ENCODE results near the gene SLC22A4.
A peak's percentile ranks its signal among the peaks of the same experiment; 100 is the strongest.

Gene SLC22A4

GRCh38 chr5:132384506-132385050 is 90.4 kb downstream of the SLC22A4 start:
- WGBS, 2 experiments (ENCODE audit: insufficient coverage in 2 of 2): 78 to 90% methylated on average over 4 of the region's 4 CpGs
- Histone ChIP-seq H3K4me3 (ENCODE audit: extremely low read depth, insufficient read depth, low read length, poor library complexity, severe bottlenecking) (no peak overlapping the region), H3K9me3 (ENCODE audit: control insufficient read depth, low read length) (no peaks in the 10 kb centered on the region)

GRCh38 chr5:132385326-132386105 is 91.3 kb downstream of the SLC22A4 start:
- no peaks in the 10 kb centered on the region for H3K36me3 ChIP-seq (ENCODE audit: control insufficient read depth, insufficient read depth, low read length)
- H3K4me3 ChIP-seq (ENCODE audit: extremely low read depth, insufficient read depth, low read length, poor library complexity, severe bottlenecking): no peak overlapping the region
- no peaks in the 10 kb centered on the region for H3K9me3 ChIP-seq (ENCODE audit: control insufficient read depth, low read length)
- H3K4me1 ChIP-seq (ENCODE audit: control insufficient read depth, insufficient read depth, low read length, poor library complexity, severe bottlenecking): peaks cover 32% of the 10 kb centered on the region
- WGBS, 2 experiments (ENCODE audit: insufficient coverage in 2 of 2): 71 to 82% methylated on average over 9 of the region's 9 CpGs
- no peak overlapping the region for H3K27ac ChIP-seq (ENCODE audit: low read depth, low read length, severe bottlenecking)

More at GRCh38 chr5:132384506-132385050, 90.4 kb downstream of the SLC22A4 start:
- peaks cover 24% of the 10 kb centered on the region for H3K4me1 ChIP-seq (ENCODE audit: control insufficient read depth, insufficient read depth, low read length, poor library complexity, severe bottlenecking)
- no peaks in the 10 kb centered on the region for H3K36me3 ChIP-seq (ENCODE audit: control insufficient read depth, insufficient read depth, low read length)
- no peak overlapping the region for H3K27ac ChIP-seq (ENCODE audit: low read depth, low read length, severe bottlenecking)

GRCh38 chr5:132386644-132387286 is 92.6 kb downstream of the SLC22A4 start:
- WGBS, 2 experiments (ENCODE audit: insufficient coverage in 2 of 2): 35 to 50% methylated on average over 5 to 6 of the region's 10 CpGs
- H3K27ac ChIP-seq (ENCODE audit: low read depth, low read length, severe bottlenecking): no peak overlapping the region
- H3K4me3 ChIP-seq (ENCODE audit: extremely low read depth, insufficient read depth, low read length, poor library complexity, severe bottlenecking): no peak overlapping the region
- peaks cover 42% of the 10 kb centered on the region for H3K4me1 ChIP-seq (ENCODE audit: control insufficient read depth, insufficient read depth, low read length, poor library complexity, severe bottlenecking)
- no peaks in the 10 kb centered on the region for H3K36me3 ChIP-seq (ENCODE audit: control insufficient read depth, insufficient read depth, low read length)
- no peaks in the 10 kb centered on the region for H3K9me3 ChIP-seq (ENCODE audit: control insufficient read depth, low read length)

- Histone ChIP-seq H3K36me3 (ENCODE audit: control insufficient read depth, insufficient read depth, low read length) (no peaks in the 10 kb centered on the region), H3K27ac (ENCODE audit: low read depth, low read length, severe bottlenecking) (peak overlapping the region; percentile 89), H3K4me3 (ENCODE audit: extremely low read depth, insufficient read depth, low read length, poor library complexity, severe bottlenecking) (no peak overlapping the region), H3K4me1 (ENCODE audit: control insufficient read depth, insufficient read depth, low read length, poor library complexity, severe bottlenecking) (peaks cover 42% of the 10 kb centered on the region), H3K9me3 (ENCODE audit: control insufficient read depth, low read length) (no peaks in the 10 kb centered on the region)
- 55 to 100% methylated on average over 2 to 3 of the region's 4 CpGs for WGBS, 2 experiments (ENCODE audit: insufficient coverage in 2 of 2)
Measured at GRCh38 chr5:132387640-132388117, 93.5 kb downstream of the SLC22A4 start.

GRCh38 chr5:132388244-132389050 is 94.3 kb downstream of the SLC22A4 start:
- 61 to 66% methylated on average over 3 to 5 of the region's 8 CpGs for WGBS, 2 experiments (ENCODE audit: insufficient coverage in 2 of 2)
- peaks cover 42% of the 10 kb centered on the region for H3K4me1 ChIP-seq (ENCODE audit: control insufficient read depth, insufficient read depth, low read length, poor library complexity, severe bottlenecking)
- no peak overlapping the region for H3K4me3 ChIP-seq (ENCODE audit: extremely low read depth, insufficient read depth, low read length, poor library complexity, severe bottlenecking)
- no peaks in the 10 kb centered on the region for H3K36me3 ChIP-seq (ENCODE audit: control insufficient read depth, insufficient read depth, low read length)
- peak overlapping the region; percentile 89 for H3K27ac ChIP-seq (ENCODE audit: low read depth, low read length, severe bottlenecking)
- no peaks in the 10 kb centered on the region for H3K9me3 ChIP-seq (ENCODE audit: control insufficient read depth, low read length)

- no peaks in the 10 kb centered on the region for H3K36me3 ChIP-seq (ENCODE audit: control insufficient read depth, insufficient read depth, low read length)
- peaks cover 42% of the 10 kb centered on the region for H3K4me1 ChIP-seq (ENCODE audit: control insufficient read depth, insufficient read depth, low read length, poor library complexity, severe bottlenecking)
- H3K27ac ChIP-seq (ENCODE audit: low read depth, low read length, severe bottlenecking): peak overlapping the region; percentile 69
- H3K4me3 ChIP-seq (ENCODE audit: extremely low read depth, insufficient read depth, low read length, poor library complexity, severe bottlenecking): no peak overlapping the region
- no peaks in the 10 kb centered on the region for H3K9me3 ChIP-seq (ENCODE audit: control insufficient read depth, low read length)
- WGBS, 2 experiments (ENCODE audit: insufficient coverage in 2 of 2): 100% methylated on average over 1 of the region's 1 CpG
Measured at GRCh38 chr5:132389051-132389331, 94.8 kb downstream of the SLC22A4 start.

GRCh38 chr5:132389585-132390286 is 95.5 kb downstream of the SLC22A4 start:
- no peaks in the 10 kb centered on the region for H3K9me3 ChIP-seq (ENCODE audit: control insufficient read depth, low read length)
- 91 to 97% methylated on average over 9 to 10 of the region's 10 CpGs for WGBS, 2 experiments (ENCODE audit: insufficient coverage in 2 of 2)
- peak overlapping the region; percentile 72 for H3K27ac ChIP-seq (ENCODE audit: low read depth, low read length, severe bottlenecking)
- H3K4me3 ChIP-seq (ENCODE audit: extremely low read depth, insufficient read depth, low read length, poor library complexity, severe bottlenecking): no peak overlapping the region
- peaks cover 42% of the 10 kb centered on the region for H3K4me1 ChIP-seq (ENCODE audit: control insufficient read depth, insufficient read depth, low read length, poor library complexity, severe bottlenecking)
- no peaks in the 10 kb centered on the region for H3K36me3 ChIP-seq (ENCODE audit: control insufficient read depth, insufficient read depth, low read length)

- Histone ChIP-seq H3K27ac (ENCODE audit: low read depth, low read length, severe bottlenecking) (no peak overlapping the region), H3K36me3 (ENCODE audit: control insufficient read depth, insufficient read depth, low read length) (no peaks in the 10 kb centered on the region), H3K4me3 (ENCODE audit: extremely low read depth, insufficient read depth, low read length, poor library complexity, severe bottlenecking) (no peak overlapping the region), H3K4me1 (ENCODE audit: control insufficient read depth, insufficient read depth, low read length, poor library complexity, severe bottlenecking) (peaks cover 42% of the 10 kb centered on the region), H3K9me3 (ENCODE audit: control insufficient read depth, low read length) (no peaks in the 10 kb centered on the region)
- WGBS, 2 experiments (ENCODE audit: insufficient coverage in 2 of 2): 87 to 91% methylated on average over 2 to 4 of the region's 5 CpGs
Measured at GRCh38 chr5:132391247-132391646, 97.1 kb downstream of the SLC22A4 start.

GRCh38 chr5:132391870-132392269 is 97.7 kb downstream of the SLC22A4 start:
- Histone ChIP-seq H3K9me3 (ENCODE audit: control insufficient read depth, low read length) (no peaks in the 10 kb centered on the region), H3K27ac (ENCODE audit: low read depth, low read length, severe bottlenecking) (no peak overlapping the region), H3K36me3 (ENCODE audit: control insufficient read depth, insufficient read depth, low read length) (no peaks in the 10 kb centered on the region), H3K4me3 (ENCODE audit: extremely low read depth, insufficient read depth, low read length, poor library complexity, severe bottlenecking) (no peak overlapping the region), H3K4me1 (ENCODE audit: control insufficient read depth, insufficient read depth, low read length, poor library complexity, severe bottlenecking) (peaks cover 39% of the 10 kb centered on the region)

- no peaks in the 10 kb centered on the region for H3K36me3 ChIP-seq (ENCODE audit: control insufficient read depth, insufficient read depth, low read length)
- H3K4me3 ChIP-seq (ENCODE audit: extremely low read depth, insufficient read depth, low read length, poor library complexity, severe bottlenecking): no peak overlapping the region
- no peak overlapping the region for H3K27ac ChIP-seq (ENCODE audit: low read depth, low read length, severe bottlenecking)
- 91 to 96% methylated on average over 7 to 8 of the region's 8 CpGs for WGBS, 2 experiments (ENCODE audit: insufficient coverage in 2 of 2)
- H3K9me3 ChIP-seq (ENCODE audit: control insufficient read depth, low read length): no peaks in the 10 kb centered on the region
- peaks cover 37% of the 10 kb centered on the region for H3K4me1 ChIP-seq (ENCODE audit: control insufficient read depth, insufficient read depth, low read length, poor library complexity, severe bottlenecking)
Measured at GRCh38 chr5:132392411-132392810, 98.2 kb downstream of the SLC22A4 start.
